HG03103 (cell line): ENCODE results near the gene UBAP2.
"Not testable (repeated sequence)": the region's sequence is repeated elsewhere in the genome, so short reads cannot be mapped to it uniquely, and the experiment has no call there.

Experiments used
- ATAC-seq: cut with Tn5 transposase; IDR thresholded peaks from one replicate; pipeline ENCODE4 v1.9.1; 2021; ENCODE audit warnings: low read depth; ENCODE audit not compliant: unreplicated experiment

The UBAP2 gene

GRCh38 chr9:33992632-33993031, 56.1 kb downstream of the UBAP2 start:
- ATAC-seq: no peak

- ATAC-seq: peak; percentile 98
These were observed 60.3 kb downstream of the UBAP2 start for GRCh38 chr9:33988219-33988890.

- ATAC-seq: no peak
These were observed 72.3 kb downstream of the UBAP2 start for GRCh38 chr9:33976414-33976813.

- ATAC-seq: no peak
These were observed 76.0 kb downstream of the UBAP2 start for GRCh38 chr9:33972698-33973097.

- ATAC-seq: no peak
These were observed 84.5 kb downstream of the UBAP2 start for GRCh38 chr9:33964086-33964768.

GRCh38 chr9:33962468-33962867, 86.2 kb downstream of the UBAP2 start:
- ATAC-seq: not testable (repeated sequence)

GRCh38 chr9:33959725-33960124, 89.0 kb downstream of the UBAP2 start:
- no peak for ATAC-seq

GRCh38 chr9:33956544-33956943, 92.1 kb downstream of the UBAP2 start:
- ATAC-seq: no peak

GRCh38 chr9:33952066-33952465, 96.6 kb downstream of the UBAP2 start:
- ATAC-seq: no peak

- ATAC-seq: no peak
These were observed 98.3 kb downstream of the UBAP2 start for GRCh38 chr9:33950371-33950770.

GRCh38 chr9:33946779-33947535, 101.7 kb downstream of the UBAP2 start:
- ATAC-seq: no peak

- ATAC-seq: no peak
These were observed 105.3 kb downstream of the UBAP2 start for GRCh38 chr9:33943389-33943788.

GRCh38 chr9:33942471-33943083, 106.1 kb downstream of the UBAP2 start:
- no peak for ATAC-seq

GRCh38 chr9:33939924-33940874, 108.5 kb downstream of the UBAP2 start:
- no peak for ATAC-seq

- ATAC-seq: no peak
These were observed 114.4 kb downstream of the UBAP2 start for GRCh38 chr9:33934188-33934878.

GRCh38 chr9:33932078-33932807, 116.4 kb downstream of the UBAP2 start:
- ATAC-seq: no peak

GRCh38 chr9:33931326-33931725, 117.4 kb downstream of the UBAP2 start:
- no peak for ATAC-seq

- ATAC-seq: no peak
These were observed 121.0 kb downstream of the UBAP2 start for GRCh38 chr9:33927694-33928093.
